PC-9 (cell line): ENCODE data around the gene CES2. TPM values are rescaled to one million over a fixed set of nuclear protein-coding genes. Genes with fewer than 3 reads are reported as not detected.
"Not testable (repeated sequence)": the region's sequence is repeated elsewhere in the genome, so short reads cannot be mapped to it uniquely, and the experiment has no call there.

Experiments used
- BruUV-seq: library from RNA; stranded (reverse); fragments of 400-500 nt; replicated peaks from 2 replicates; lab custom pipeline; 2021; lab: Mats Ljungman, UMichigan
- CTCF ChIA-PET: fragments of 300-600 bp; sonication (Branson Sonifier 250); formaldehyde crosslinking; loops from one replicate; lab custom pipeline; 2022; ENCODE audit warnings: antibody characterized with exemption; lab: Charles Lee
- POLR2A ChIA-PET: fragments of 300-600 bp; sonication (Branson Sonifier 250); formaldehyde crosslinking; loops from one replicate; lab custom pipeline; 2022; ENCODE audit warnings: antibody characterized with exemption; ENCODE audit not compliant: unreplicated experiment; lab: Charles Lee
- DNase-seq, 2 experiments: peaks; one replicate each; pipeline versions ENCODE4 v3.0.0 to v3.0.0-alpha.2; 2015 to 2022; ENCODE audit warnings: mixed read lengths in 1 of 2
- H2AFZ ChIP-seq: fragments of 200-600 bp; sonication (generic); 2 replicates; pipeline ENCODE4 v1.8.1; 2017; ENCODE audit warnings: antibody characterized with exemption
- H3F3A ChIP-seq: fragments of 200-600 bp; sonication (generic); 2 replicates; pipeline ENCODE4 v1.8.1; 2017; ENCODE audit warnings: antibody characterized with exemption, mild to moderate bottlenecking, low read depth; ENCODE audit not compliant: insufficient read depth
- H3K27ac ChIP-seq: fragments of 200-600 bp; sonication (generic); 2 replicates; pipeline ENCODE4 v1.6.1; 2016; ENCODE audit warnings: mixed run types
- H3K27me3 ChIP-seq: fragments of 200-600 bp; sonication (generic); 2 replicates; pipeline ENCODE4 v1.6.1; 2016; ENCODE audit warnings: low read depth, mixed run types; ENCODE audit not compliant: insufficient read depth
- H3K36me3 ChIP-seq: fragments of 200-600 bp; sonication (generic); 2 replicates; pipeline ENCODE4 v1.6.1; 2016; ENCODE audit warnings: low read depth, mixed run types
- H3K4me1 ChIP-seq: fragments of 200-600 bp; sonication (generic); replicated peaks from 2 replicates; pipeline ENCODE4 v1.6.1; 2016; ENCODE audit warnings: mixed run types; ENCODE audit not compliant: insufficient read depth
- H3K4me2 ChIP-seq: fragments of 200-600 bp; sonication (generic); 2 replicates; pipeline ENCODE4 v1.6.1; 2017; ENCODE audit warnings: mixed run types
- H3K4me3 ChIP-seq: fragments of 200-600 bp; sonication (generic); 2 replicates; pipeline ENCODE4 v1.6.1; 2016; ENCODE audit warnings: mixed run types
- H3K79me2 ChIP-seq: fragments of 200-600 bp; sonication (generic); 2 replicates; pipeline ENCODE4 v1.6.1; 2017; ENCODE audit warnings: low read depth, mixed run types
- H3K9me2 ChIP-seq: fragments of 200-600 bp; sonication (generic); 2 replicates; pipeline ENCODE4 v1.8.1; 2017; ENCODE audit warnings: mild to moderate bottlenecking; ENCODE audit not compliant: insufficient read depth
- H3K9me3 ChIP-seq: fragments of 200-600 bp; sonication (generic); 2 replicates; pipeline ENCODE4 v1.8.1; 2016; ENCODE audit warnings: low read depth; ENCODE audit not compliant: insufficient read depth
- H4K20me1 ChIP-seq: fragments of 200-600 bp; sonication (generic); 2 replicates; pipeline ENCODE4 v1.8.1; 2017; ENCODE audit not compliant: insufficient read depth
- EZH2 ChIP-seq: fragments of 200-600 bp; sonication (generic); IDR thresholded peaks from 2 replicates; pipeline ENCODE4 v1.8.0; 2017; ENCODE audit warnings: antibody characterized with exemption, low read depth
- intact Hi-C: fragments of 100-400 bp; cut with micrococcal nuclease; formaldehyde crosslinking; loops from one replicate; pipeline ENCODE4 v1.10.0; 2022; ENCODE audit not compliant: unreplicated experiment
- total RNA-seq: library from RNA; stranded (reverse); gene quantifications from 2 replicates; pipeline ENCODE4 v1.2.3, GENCODE V29; 2021
- TF ChIP-seq, protein P1 (sequence below): fragments of 200-600 bp; sonication (generic); conservative IDR thresholded peaks from 2 replicates; pipeline ENCODE4 v1.6.1; 2017; ENCODE audit warnings: mixed run types, antibody characterized with exemption, mild to moderate bottlenecking, moderate library complexity

Gene CES2
- total RNA-seq, 1 experiment from 2014 or later, result 32.8 TPM

DNA sequence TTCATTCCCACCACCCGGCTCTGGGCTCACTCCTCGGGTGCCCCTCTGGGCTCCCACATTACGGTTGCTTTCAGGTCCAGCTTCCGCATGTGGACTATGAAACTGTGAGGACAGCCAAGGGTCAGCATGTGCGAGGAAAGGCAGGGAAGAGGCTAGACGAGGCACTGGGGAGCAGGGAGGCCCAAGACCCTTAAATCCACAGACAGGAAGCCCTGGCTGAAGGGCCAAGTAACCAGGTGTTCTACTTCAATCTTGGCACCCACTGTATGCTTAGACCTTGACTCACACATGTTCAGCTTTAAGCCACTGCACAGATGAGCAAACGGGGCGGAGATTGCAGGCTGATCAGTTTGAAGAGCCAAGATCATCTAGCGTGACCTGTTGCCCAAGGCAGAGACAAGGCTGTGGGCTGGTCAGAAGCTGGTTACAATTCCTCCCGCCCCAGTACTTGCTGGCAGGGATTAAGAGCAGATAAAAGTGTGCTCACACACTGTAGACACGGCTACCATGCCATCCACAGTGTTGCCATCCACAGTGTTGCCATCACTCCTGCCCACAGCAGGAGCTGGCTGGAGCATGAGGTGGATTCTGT, 53.0 kb downstream of the CES2 start, which contains the start of gene CES4A:
Gene CES4A (plus strand): TSS at position 393 of the 592 bp plus-strand sequence. CDS start 184 bp downstream, at position 577.
- no peaks in the 10 kb centered on the region for H3K79me2 ChIP-seq
- no peak for TF ChIP-seq EZH2
- TF ChIP-seq, protein P1, sequence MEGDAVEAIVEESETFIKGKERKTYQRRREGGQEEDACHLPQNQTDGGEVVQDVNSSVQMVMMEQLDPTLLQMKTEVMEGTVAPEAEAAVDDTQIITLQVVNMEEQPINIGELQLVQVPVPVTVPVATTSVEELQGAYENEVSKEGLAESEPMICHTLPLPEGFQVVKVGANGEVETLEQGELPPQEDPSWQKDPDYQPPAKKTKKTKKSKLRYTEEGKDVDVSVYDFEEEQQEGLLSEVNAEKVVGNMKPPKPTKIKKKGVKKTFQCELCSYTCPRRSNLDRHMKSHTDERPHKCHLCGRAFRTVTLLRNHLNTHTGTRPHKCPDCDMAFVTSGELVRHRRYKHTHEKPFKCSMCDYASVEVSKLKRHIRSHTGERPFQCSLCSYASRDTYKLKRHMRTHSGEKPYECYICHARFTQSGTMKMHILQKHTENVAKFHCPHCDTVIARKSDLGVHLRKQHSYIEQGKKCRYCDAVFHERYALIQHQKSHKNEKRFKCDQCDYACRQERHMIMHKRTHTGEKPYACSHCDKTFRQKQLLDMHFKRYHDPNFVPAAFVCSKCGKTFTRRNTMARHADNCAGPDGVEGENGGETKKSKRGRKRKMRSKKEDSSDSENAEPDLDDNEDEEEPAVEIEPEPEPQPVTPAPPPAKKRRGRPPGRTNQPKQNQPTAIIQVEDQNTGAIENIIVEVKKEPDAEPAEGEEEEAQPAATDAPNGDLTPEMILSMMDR, result no peak
- H3K9me3 ChIP-seq, result no peaks in the 10 kb centered on the region
- H3K4me3 ChIP-seq, result no peak within 1 kb of the TSS
- BruUV-seq, result no TSS peak
- no peaks in the 10 kb centered on the region for H3K9me2 ChIP-seq
- no peak within 1 kb of the TSS for H3K4me2 ChIP-seq
- CTCF ChIA-PET, result interaction anchor here (0.6 kb wide), 1 partner anchor 145 kb away, joined by 5 read pairs; no protein-coding TSS in a partner anchor
- DNase-seq, result peak in 1 of 2 experiments; percentile 10
- no peak within 1 kb of the TSS for H2AFZ ChIP-seq
- H3F3A ChIP-seq, result no peaks in the 10 kb centered on the region
- no peak within 1 kb of the TSS for H3K27ac ChIP-seq
- no peaks in the 10 kb centered on the region for H3K36me3 ChIP-seq
- H3K4me1 ChIP-seq, result no peaks in the 10 kb centered on the region
- H4K20me1 ChIP-seq, result no peaks in the 10 kb centered on the region
- no peaks in the 10 kb centered on the region for H3K27me3 ChIP-seq
- intact Hi-C loops, result no loop called here
- POLR2A ChIA-PET, result no interaction called here

DNA sequence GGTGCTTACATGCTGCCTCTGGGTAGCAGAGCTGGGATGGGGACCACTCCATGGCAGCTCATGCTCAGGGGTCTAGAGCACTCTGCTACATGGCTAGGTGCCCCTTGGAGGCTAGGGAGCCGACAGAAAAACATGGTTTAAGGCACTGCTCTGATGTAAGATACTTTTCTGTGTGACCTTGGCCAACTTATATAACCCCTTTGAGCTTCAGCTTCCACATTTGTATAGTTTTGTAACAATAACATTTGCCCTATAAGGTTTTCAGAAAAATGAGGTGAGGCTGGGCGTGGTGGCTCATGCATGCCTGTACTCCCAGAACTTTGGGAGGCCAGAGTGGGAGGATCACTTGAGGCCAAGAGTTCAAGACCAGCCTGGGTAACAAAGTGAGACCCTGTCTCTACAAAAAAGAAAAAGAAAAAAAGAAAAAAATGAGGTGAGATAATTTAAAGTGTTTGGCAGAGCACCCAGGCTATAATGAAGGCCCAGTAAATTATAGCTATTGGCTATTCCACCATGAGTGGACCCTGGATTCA, 56.3 kb downstream of the CES2 start:
- no peak overlapping the region for H3K4me2 ChIP-seq
- H3K9me3 ChIP-seq, result no peaks in the 10 kb centered on the region
- no peaks in the 10 kb centered on the region for H3K9me2 ChIP-seq
- ChIA-PET POLR2A (no interaction called here), CTCF (interaction anchor here (0.6 kb wide), 3 partner anchors 9 to 127 kb away, joined by 3 to 5 read pairs (median 4); no protein-coding TSS in a partner anchor)
- H3K36me3 ChIP-seq, result no peaks in the 10 kb centered on the region
- no peaks in the 10 kb centered on the region for H3K27me3 ChIP-seq
- TF ChIP-seq, protein P1, result no peak
- no peak for TF ChIP-seq EZH2
- intact Hi-C loops, result no loop called here
- H3K27ac ChIP-seq, result no peak overlapping the region
- H3F3A ChIP-seq, result no peaks in the 10 kb centered on the region
- no peaks in the 10 kb centered on the region for H3K79me2 ChIP-seq
- H4K20me1 ChIP-seq, result no peaks in the 10 kb centered on the region
- BruUV-seq, result no TSS peak
- H2AFZ ChIP-seq, result no peak overlapping the region
- H3K4me1 ChIP-seq, result no peaks in the 10 kb centered on the region
- no peak for DNase-seq
- no peak overlapping the region for H3K4me3 ChIP-seq

DNA sequence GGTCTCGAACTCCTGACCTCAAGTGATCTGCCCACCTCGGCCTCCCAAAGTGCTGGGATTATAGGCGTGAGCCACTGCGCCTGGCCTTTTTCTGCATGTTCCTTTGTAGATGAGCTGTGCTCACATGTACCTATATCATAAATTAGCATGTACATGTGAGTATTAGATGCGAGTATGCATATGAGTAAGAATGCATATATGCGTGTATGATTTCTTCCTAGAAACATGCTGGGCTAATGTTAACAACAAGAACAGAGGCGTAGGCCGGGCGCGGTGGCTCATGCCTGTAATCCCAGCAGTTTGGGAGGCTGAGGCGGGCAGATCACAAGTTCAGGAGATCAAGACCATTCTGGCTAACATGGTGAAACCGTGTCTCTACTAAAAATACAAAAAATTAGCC, 58.2 kb downstream of the CES2 start:
- POLR2A ChIA-PET, BruUV-seq: not testable (repeated sequence)

More for the DNA sequence above, 58.2 kb downstream of the CES2 start:
- H4K20me1 ChIP-seq, H3F3A ChIP-seq, CTCF ChIA-PET, H3K9me3 ChIP-seq, H3K27me3 ChIP-seq, H3K27ac ChIP-seq, DNase-seq, intact Hi-C loops, H3K4me1 ChIP-seq, H3K9me2 ChIP-seq, H2AFZ ChIP-seq, H3K4me2 ChIP-seq, H3K36me3 ChIP-seq, H3K79me2 ChIP-seq, H3K4me3 ChIP-seq: not testable (repeated sequence)

Other genes starting within 250 kb of the CES2 start
- 81.3 and 105 TPM in 2 replicates for gene CMTM4, start 238.8 kb upstream of the CES2 start, total RNA-seq
- 92.7 and 109 TPM in 2 replicates for gene DYNC1LI2, start 183.9 kb upstream of the CES2 start, total RNA-seq
- 0.75 TPM in 1 of 2 replicates, not detected in the other for gene TERB1, start 133.9 kb upstream of the CES2 start, total RNA-seq
- gene NAE1, start 104.5 kb upstream of the CES2 start, total RNA-seq, result 66.8 and 72.7 TPM in 2 replicates
- gene CA7, start 91.1 kb upstream of the CES2 start, total RNA-seq, result not detected in 2 replicates
- 17.4 and 21.6 TPM in 2 replicates for gene PDP2, start 55.0 kb upstream of the CES2 start, total RNA-seq
- gene CDH16, start 16.6 kb upstream of the CES2 start, total RNA-seq, result not detected in 2 replicates
- gene RRAD, start 10.0 kb upstream of the CES2 start, total RNA-seq, result 0.24 TPM in 1 of 2 replicates, not detected in the other
- 81.7 and 87.1 TPM in 2 replicates for gene CIAO2B, start 1.1 kb upstream of the CES2 start, total RNA-seq
- gene CES3, start 25.8 kb downstream of the CES2 start, total RNA-seq, result 9.1 and 10.1 TPM in 2 replicates
- 2.5 and 3.1 TPM in 2 replicates for gene CES4A, start 53.1 kb downstream of the CES2 start, total RNA-seq
- gene CBFB, start 93.6 kb downstream of the CES2 start, total RNA-seq, result 58.7 and 63.3 TPM in 2 replicates
- 19.5 and 21.1 TPM in 2 replicates for gene PHAF1, start 174.4 kb downstream of the CES2 start, total RNA-seq
- 4.0 and 4.2 TPM in 2 replicates for gene B3GNT9, start 215.5 kb downstream of the CES2 start, total RNA-seq
- 38.0 and 50.3 TPM in 2 replicates for gene TRADD, start 224.4 kb downstream of the CES2 start, total RNA-seq
- 53.2 and 54.4 TPM in 2 replicates for gene FBXL8, start 224.4 kb downstream of the CES2 start, total RNA-seq
- gene HSF4, start 229.2 kb downstream of the CES2 start, total RNA-seq, result 96.9 and 100 TPM in 2 replicates
- gene NOL3, start 235.0 kb downstream of the CES2 start, total RNA-seq, result 68.0 and 76.8 TPM in 2 replicates
- 21.7 and 24.6 TPM in 2 replicates for gene MATCAP1, start 248.4 kb downstream of the CES2 start, total RNA-seq